Measurements from ENCODE around the gene LARGE1.

The LARGE1 gene

DNA sequence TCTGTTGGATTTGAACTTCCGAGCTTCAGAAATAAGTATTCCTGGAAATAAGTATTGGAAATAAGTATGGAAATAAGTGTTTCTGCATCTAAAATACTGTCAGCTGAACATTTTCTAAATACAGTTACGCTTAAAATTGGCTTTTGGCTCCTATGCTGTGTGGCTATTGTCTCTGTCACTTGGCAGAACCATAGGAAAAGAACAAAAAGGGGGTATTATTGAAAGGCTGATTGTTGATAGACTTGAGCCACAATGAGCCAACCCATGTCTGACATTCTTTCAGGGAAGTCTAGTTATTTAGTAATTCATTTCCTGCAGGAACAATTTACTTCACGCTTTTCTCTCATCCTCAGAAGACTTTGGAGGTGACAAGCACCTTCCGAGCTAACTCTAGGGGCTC is 32.5 kb upstream of the LARGE1 start:
- Histone ChIP-seq H3K9me2 (ENCODE audit: low read depth, low read length) (no peaks in the 10 kb centered on the region), H3K4me1 (ENCODE audit: insufficient read depth, low read length, severe bottlenecking) (no peaks in the 10 kb centered on the region), H3K9ac (ENCODE audit: low read length) (no peak overlapping the region), H2AFZ (ENCODE audit: low read length) (no peak overlapping the region), H3K27ac (ENCODE audit: low read depth, low read length, poor library complexity, severe bottlenecking) (no peak overlapping the region), H3K36me3 (ENCODE audit: insufficient read depth, low read length) (no peaks in the 10 kb centered on the region), H3K4me3 (ENCODE audit: low read depth, low read length, poor library complexity, severe bottlenecking) (no peak overlapping the region), H4K20me1 (ENCODE audit: insufficient read depth, low read length) (no peaks in the 10 kb centered on the region), H3K79me2 (ENCODE audit: insufficient read depth, low read length) (no peaks in the 10 kb centered on the region), H3K4me2 (ENCODE audit: low read length) (no peak overlapping the region), H3F3A (ENCODE audit: insufficient read depth, low read length) (no peaks in the 10 kb centered on the region), H3K9me3 (ENCODE audit: low read length) (no peaks in the 10 kb centered on the region), H3K27me3 (ENCODE audit: insufficient read depth, low read length) (no peaks in the 10 kb centered on the region)
- no peak for TF ChIP-seq EZH2 (IDR thresholded peaks at IDR 0.05; ENCODE audit: borderline replicate concordance, low read length)
- TF ChIP-seq, protein P1, sequence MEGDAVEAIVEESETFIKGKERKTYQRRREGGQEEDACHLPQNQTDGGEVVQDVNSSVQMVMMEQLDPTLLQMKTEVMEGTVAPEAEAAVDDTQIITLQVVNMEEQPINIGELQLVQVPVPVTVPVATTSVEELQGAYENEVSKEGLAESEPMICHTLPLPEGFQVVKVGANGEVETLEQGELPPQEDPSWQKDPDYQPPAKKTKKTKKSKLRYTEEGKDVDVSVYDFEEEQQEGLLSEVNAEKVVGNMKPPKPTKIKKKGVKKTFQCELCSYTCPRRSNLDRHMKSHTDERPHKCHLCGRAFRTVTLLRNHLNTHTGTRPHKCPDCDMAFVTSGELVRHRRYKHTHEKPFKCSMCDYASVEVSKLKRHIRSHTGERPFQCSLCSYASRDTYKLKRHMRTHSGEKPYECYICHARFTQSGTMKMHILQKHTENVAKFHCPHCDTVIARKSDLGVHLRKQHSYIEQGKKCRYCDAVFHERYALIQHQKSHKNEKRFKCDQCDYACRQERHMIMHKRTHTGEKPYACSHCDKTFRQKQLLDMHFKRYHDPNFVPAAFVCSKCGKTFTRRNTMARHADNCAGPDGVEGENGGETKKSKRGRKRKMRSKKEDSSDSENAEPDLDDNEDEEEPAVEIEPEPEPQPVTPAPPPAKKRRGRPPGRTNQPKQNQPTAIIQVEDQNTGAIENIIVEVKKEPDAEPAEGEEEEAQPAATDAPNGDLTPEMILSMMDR (IDR thresholded peaks at IDR 0.05; ENCODE audit: low read length), result no peak

DNA sequence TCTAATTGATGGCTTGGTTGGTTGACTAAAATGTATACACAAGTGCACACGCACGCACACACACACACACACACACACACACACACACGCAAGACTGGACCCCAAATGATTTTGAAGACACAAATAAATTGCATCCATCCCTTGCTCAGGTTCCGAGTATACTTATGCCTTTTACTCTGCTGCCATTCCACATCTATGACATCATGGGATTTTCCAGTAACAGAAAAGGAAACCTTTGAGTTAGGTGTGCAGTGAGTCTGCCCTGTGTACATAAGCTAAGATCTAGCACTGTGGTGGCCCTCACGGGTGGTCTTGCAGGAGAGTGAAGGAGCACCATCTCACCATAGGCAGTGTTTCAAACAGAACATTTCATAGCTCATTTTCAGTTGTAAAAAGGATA is 20.5 kb upstream of the LARGE1 start:
- H3F3A ChIP-seq (ENCODE audit: insufficient read depth, low read length), result no peaks in the 10 kb centered on the region
- no peak overlapping the region for H3K4me2 ChIP-seq (ENCODE audit: low read length)
- no peak overlapping the region for H3K4me3 ChIP-seq (ENCODE audit: low read depth, low read length, poor library complexity, severe bottlenecking)
- H3K9me3 ChIP-seq (ENCODE audit: low read length), result peaks cover 6% of the 10 kb centered on the region; the same call in 1 of the 2 replicates
- no peak overlapping the region for H3K9ac ChIP-seq (ENCODE audit: low read length)
- H2AFZ ChIP-seq (ENCODE audit: low read length), result no peak overlapping the region
- H3K9me2 ChIP-seq (ENCODE audit: low read depth, low read length), result no peaks in the 10 kb centered on the region
- no peak overlapping the region for H3K27ac ChIP-seq (ENCODE audit: low read depth, low read length, poor library complexity, severe bottlenecking)
- H4K20me1 ChIP-seq (ENCODE audit: insufficient read depth, low read length), result no peaks in the 10 kb centered on the region
- no peaks in the 10 kb centered on the region for H3K36me3 ChIP-seq (ENCODE audit: insufficient read depth, low read length)
- H3K27me3 ChIP-seq (ENCODE audit: insufficient read depth, low read length), result no peaks in the 10 kb centered on the region
- TF ChIP-seq, protein P1 (IDR thresholded peaks at IDR 0.05; ENCODE audit: low read length), result no peak
- TF ChIP-seq EZH2 (IDR thresholded peaks at IDR 0.05; ENCODE audit: borderline replicate concordance, low read length), result no peak
- H3K4me1 ChIP-seq (ENCODE audit: insufficient read depth, low read length, severe bottlenecking), result no peaks in the 10 kb centered on the region
- H3K79me2 ChIP-seq (ENCODE audit: insufficient read depth, low read length), result no peaks in the 10 kb centered on the region

DNA sequence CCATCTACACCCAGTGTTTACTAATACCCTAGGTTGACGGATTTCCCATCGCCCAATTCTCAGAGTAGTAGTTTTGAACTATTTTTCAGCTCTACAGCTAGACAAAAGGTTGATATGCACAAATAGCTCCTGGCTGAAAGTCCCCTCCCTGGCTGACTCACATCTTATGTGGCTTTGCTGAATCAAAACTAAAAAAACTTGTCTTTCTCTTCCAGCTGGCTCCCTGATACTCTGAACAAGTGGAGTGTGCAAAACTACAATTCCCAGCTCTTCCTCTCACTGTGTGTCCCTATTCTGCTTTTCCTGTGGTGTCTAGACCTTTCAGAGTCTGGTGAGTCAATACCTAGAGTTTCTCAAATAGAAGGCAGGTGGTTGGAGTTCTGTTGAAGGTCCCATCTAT is 12.7 kb upstream of the LARGE1 start:
- Histone ChIP-seq H3F3A (ENCODE audit: insufficient read depth, low read length) (no peaks in the 10 kb centered on the region), H3K9ac (ENCODE audit: low read length) (no peak overlapping the region), H3K27me3 (ENCODE audit: insufficient read depth, low read length) (no peaks in the 10 kb centered on the region; the same call in 1 of the 2 replicates), H3K79me2 (ENCODE audit: insufficient read depth, low read length) (no peaks in the 10 kb centered on the region), H3K4me2 (ENCODE audit: low read length) (no peak overlapping the region), H2AFZ (ENCODE audit: low read length) (no peak overlapping the region), H3K36me3 (ENCODE audit: insufficient read depth, low read length) (no peaks in the 10 kb centered on the region), H4K20me1 (ENCODE audit: insufficient read depth, low read length) (no peaks in the 10 kb centered on the region), H3K9me2 (ENCODE audit: low read depth, low read length) (no peaks in the 10 kb centered on the region), H3K4me3 (ENCODE audit: low read depth, low read length, poor library complexity, severe bottlenecking) (no peak overlapping the region), H3K4me1 (ENCODE audit: insufficient read depth, low read length, severe bottlenecking) (no peaks in the 10 kb centered on the region), H3K9me3 (ENCODE audit: low read length) (no peaks in the 10 kb centered on the region), H3K27ac (ENCODE audit: low read depth, low read length, poor library complexity, severe bottlenecking) (no peak overlapping the region)
- TF ChIP-seq, protein P1 (IDR thresholded peaks at IDR 0.05; ENCODE audit: low read length), result no peak
- TF ChIP-seq EZH2 (IDR thresholded peaks at IDR 0.05; ENCODE audit: borderline replicate concordance, low read length), result no peak
